Mucosa of stomach (tissue), 1 donor: ENCODE results near the gene HVCN1.
"Not testable (repeated sequence)": the region's sequence is repeated elsewhere in the genome, so short reads cannot be mapped to it uniquely, and the experiment has no call there.

ENCODE experiments used
- H3K27me3 ChIP-seq: one replicate; pipeline ENCODE4 v1.7.0; 2013; ENCODE audit warnings: mild to moderate bottlenecking, low read length; ENCODE audit not compliant: control insufficient read depth, insufficient read depth
- H3K36me3 ChIP-seq: one replicate; pipeline ENCODE4 v1.7.0; 2013; ENCODE audit warnings: low read length; ENCODE audit not compliant: control insufficient read depth, insufficient read depth
- H3K4me1 ChIP-seq: one replicate; pipeline ENCODE4 v1.7.0; 2013; ENCODE audit warnings: mild to moderate bottlenecking, low read length; ENCODE audit not compliant: control insufficient read depth, insufficient read depth
- H3K4me3 ChIP-seq: one replicate; pipeline ENCODE4 v1.7.0; 2013; ENCODE audit warnings: low read length
- H3K9ac ChIP-seq: one replicate; pipeline ENCODE4 v1.7.0; 2013; ENCODE audit warnings: mild to moderate bottlenecking, low read length, moderate library complexity
- H3K9me3 ChIP-seq: one replicate; pipeline ENCODE4 v1.7.0; 2013; ENCODE audit warnings: mild to moderate bottlenecking, low read length, moderate library complexity; ENCODE audit not compliant: control insufficient read depth
- donor health status: Pancreatic carcinoma.

Gene HVCN1

GRCh38 chr12:110688446-110689280 lies at the start of gene HVCN1:
Gene HVCN1 (minus strand): TSS chr12:110689115. CDS start chr12:110683245, 5,870 bp downstream.
- Histone ChIP-seq H3K36me3 (no peaks in the 10 kb centered on the region), H3K9me3 (no peaks in the 10 kb centered on the region), H3K9ac (peak within 1 kb of the TSS; percentile 64), H3K27me3 (peaks cover 21% of the 10 kb centered on the region), H3K4me1 (peaks cover 19% of the 10 kb centered on the region), H3K4me3 (peak within 1 kb of the TSS; percentile 36)

- Histone ChIP-seq H3K9me3 (no peaks in the 10 kb centered on the region), H3K9ac (no peak overlapping the region), H3K4me1 (peaks cover 34% of the 10 kb centered on the region), H3K27me3 (no peaks in the 10 kb centered on the region), H3K4me3 (no peak overlapping the region), H3K36me3 (no peaks in the 10 kb centered on the region)
Measured at GRCh38 chr12:110737532-110737931, 48.6 kb upstream of the HVCN1 start.

GRCh38 chr12:110737016-110737415 lies 48.1 kb upstream of the HVCN1 start:
- not testable (repeated sequence) for H3K36me3 ChIP-seq, H3K27me3 ChIP-seq, H3K9ac ChIP-seq, H3K4me3 ChIP-seq, H3K9me3 ChIP-seq
- peaks cover 34% of the 10 kb centered on the region for H3K4me1 ChIP-seq

- Histone ChIP-seq H3K4me1 (peaks cover 32% of the 10 kb centered on the region), H3K4me3 (no peak overlapping the region), H3K9ac (no peak overlapping the region), H3K36me3 (peaks cover 2% of the 10 kb centered on the region), H3K27me3 (no peaks in the 10 kb centered on the region), H3K9me3 (no peaks in the 10 kb centered on the region)
Measured at GRCh38 chr12:110733900-110734299, 45.0 kb upstream of the HVCN1 start.

GRCh38 chr12:110733089-110733715 lies 44.3 kb upstream of the HVCN1 start:
- no peak overlapping the region for H3K4me3 ChIP-seq
- H3K4me1 ChIP-seq: peaks cover 25% of the 10 kb centered on the region
- no peak overlapping the region for H3K9ac ChIP-seq
- H3K27me3 ChIP-seq: no peaks in the 10 kb centered on the region
- H3K36me3 ChIP-seq: peaks cover 9% of the 10 kb centered on the region
- H3K9me3 ChIP-seq: no peaks in the 10 kb centered on the region

GRCh38 chr12:110732572-110732971 lies 43.7 kb upstream of the HVCN1 start:
- Histone ChIP-seq H3K36me3 (peaks cover 9% of the 10 kb centered on the region), H3K9ac (no peak overlapping the region), H3K4me1 (peaks cover 24% of the 10 kb centered on the region), H3K4me3 (no peak overlapping the region), H3K27me3 (no peaks in the 10 kb centered on the region), H3K9me3 (no peaks in the 10 kb centered on the region)

GRCh38 chr12:110731479-110731878 lies 42.6 kb upstream of the HVCN1 start:
- no peaks in the 10 kb centered on the region for H3K9me3 ChIP-seq
- no peaks in the 10 kb centered on the region for H3K27me3 ChIP-seq
- peaks cover 24% of the 10 kb centered on the region for H3K4me1 ChIP-seq
- H3K4me3 ChIP-seq: no peak overlapping the region
- no peak overlapping the region for H3K9ac ChIP-seq
- H3K36me3 ChIP-seq: peaks cover 9% of the 10 kb centered on the region

- Histone ChIP-seq H3K9me3 (no peaks in the 10 kb centered on the region), H3K36me3 (peaks cover 9% of the 10 kb centered on the region), H3K27me3 (no peaks in the 10 kb centered on the region), H3K9ac (no peak overlapping the region), H3K4me3 (no peak overlapping the region), H3K4me1 (peaks cover 10% of the 10 kb centered on the region)
Measured at GRCh38 chr12:110728628-110729027, 39.7 kb upstream of the HVCN1 start.

GRCh38 chr12:110726708-110727369 lies 37.9 kb upstream of the HVCN1 start:
- Histone ChIP-seq H3K9ac (no peak overlapping the region), H3K27me3 (no peaks in the 10 kb centered on the region), H3K36me3 (peaks cover 9% of the 10 kb centered on the region), H3K9me3 (no peaks in the 10 kb centered on the region), H3K4me3 (no peak overlapping the region), H3K4me1 (no peaks in the 10 kb centered on the region)

GRCh38 chr12:110726028-110726427 lies 37.1 kb upstream of the HVCN1 start:
- H3K36me3 ChIP-seq: peaks cover 9% of the 10 kb centered on the region
- no peaks in the 10 kb centered on the region for H3K4me1 ChIP-seq
- no peaks in the 10 kb centered on the region for H3K27me3 ChIP-seq
- no peak overlapping the region for H3K9ac ChIP-seq
- H3K9me3 ChIP-seq: no peaks in the 10 kb centered on the region
- H3K4me3 ChIP-seq: no peak overlapping the region

GRCh38 chr12:110725267-110725666 lies 36.4 kb upstream of the HVCN1 start:
- Histone ChIP-seq H3K4me3 (no peak overlapping the region), H3K4me1 (no peaks in the 10 kb centered on the region), H3K9ac (no peak overlapping the region), H3K9me3 (no peaks in the 10 kb centered on the region), H3K27me3 (no peaks in the 10 kb centered on the region), H3K36me3 (peaks cover 9% of the 10 kb centered on the region)

GRCh38 chr12:110722892-110723291 lies 34.0 kb upstream of the HVCN1 start:
- not testable (repeated sequence) for H3K4me1 ChIP-seq, H3K4me3 ChIP-seq

More at GRCh38 chr12:110722892-110723291, 34.0 kb upstream of the HVCN1 start:
- not testable (repeated sequence) for H3K36me3 ChIP-seq, H3K27me3 ChIP-seq, H3K9me3 ChIP-seq, H3K9ac ChIP-seq
